ENCODE data around the gene SCAI. TPM values are rescaled to one million over a fixed set of nuclear protein-coding genes. Genes with fewer than 3 reads are reported as not detected.
A peak's percentile ranks its signal among the peaks of the same experiment; 100 is the strongest.
"Not testable (repeated sequence)": the region's sequence is repeated elsewhere in the genome, so short reads cannot be mapped to it uniquely, and the experiment has no call there.

Gene SCAI
- total RNA-seq, 1 donor from 2014 or later, result 14.3 TPM

DNA sequence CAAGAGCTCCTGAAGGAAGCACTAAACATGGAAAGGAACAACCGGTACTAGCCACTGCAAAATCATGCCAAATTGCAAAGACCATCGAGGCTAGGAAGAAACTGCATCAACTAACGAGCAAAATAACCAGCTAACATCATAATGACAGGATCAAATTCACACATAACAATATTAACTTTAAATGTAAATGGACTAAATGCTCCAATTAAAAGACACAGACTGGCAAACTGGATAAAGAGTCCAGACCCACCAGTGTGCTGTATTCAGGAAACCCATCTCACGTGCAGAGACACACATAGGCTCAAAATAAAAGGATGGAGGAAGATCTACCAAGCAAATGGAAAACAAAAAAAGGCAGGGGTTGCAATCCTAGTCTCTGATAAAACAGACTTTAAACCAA is 131.3 kb downstream of the SCAI start:
- not testable (repeated sequence) for DNase-seq

DNA sequence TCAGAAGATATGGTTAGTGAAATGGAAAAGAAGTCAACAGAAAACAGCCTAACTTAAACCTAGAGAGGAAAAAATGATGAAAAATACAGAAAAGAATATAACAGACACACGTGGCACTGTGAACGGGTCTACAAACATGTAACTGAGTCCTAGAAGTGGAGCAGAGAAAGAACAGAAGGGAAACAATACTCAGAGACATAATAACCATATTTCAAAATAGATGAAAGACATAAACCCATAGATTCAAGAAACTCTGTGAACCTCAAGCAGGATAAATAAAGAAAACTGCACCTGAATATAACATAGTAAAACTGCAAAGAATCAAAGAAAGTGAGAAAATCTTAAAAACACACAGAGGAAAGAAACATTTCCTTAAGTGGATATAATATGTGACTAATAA is 134.7 kb downstream of the SCAI start:
- DNase-seq, result no peak

DNA sequence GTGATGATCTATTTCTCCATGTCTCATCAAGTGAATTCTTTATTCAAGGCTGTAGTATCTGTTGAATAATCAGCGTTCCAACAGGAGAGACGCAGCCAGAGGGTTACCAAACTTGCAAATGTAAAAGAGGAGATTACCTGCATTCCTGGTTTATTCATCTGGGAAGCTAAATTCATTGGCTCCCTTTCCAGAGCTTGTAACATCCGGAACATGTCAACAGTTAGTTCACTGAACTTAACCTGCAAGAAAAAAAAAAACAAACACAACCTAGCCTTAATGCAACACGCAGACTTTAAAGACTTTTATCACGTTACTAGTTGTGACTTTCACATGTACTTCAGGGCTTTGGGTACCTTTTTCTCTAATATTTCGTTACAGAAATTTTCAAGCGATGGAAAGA is 140.0 kb downstream of the SCAI start:
- no peak for DNase-seq

DNA sequence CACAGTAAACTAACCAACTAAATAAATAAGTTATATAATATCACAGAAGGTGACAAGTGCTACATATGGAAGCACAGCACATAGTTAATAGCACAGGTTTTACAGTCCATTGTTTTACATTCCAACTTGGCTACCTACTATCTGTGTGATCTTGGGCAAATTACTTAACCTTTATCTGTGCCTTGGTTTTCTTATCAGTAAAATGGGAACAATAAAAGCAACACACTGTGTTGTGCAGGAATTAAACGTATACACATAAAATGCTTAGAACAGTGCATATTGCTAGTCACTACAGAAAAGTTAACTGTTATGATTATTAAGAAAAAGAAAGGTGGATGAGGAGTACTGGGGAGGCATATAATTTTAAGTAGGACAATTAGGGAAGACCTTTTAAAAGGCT is 159.6 kb downstream of the SCAI start:
- no peak for DNase-seq

GRCh38 chr9:124980431-124980830 is 162.9 kb downstream of the SCAI start:
- DNase-seq, result no peak

- DNase-seq, result no peak
Observed at GRCh38 chr9:124975131-124975530, 168.2 kb downstream of the SCAI start.

DNA sequence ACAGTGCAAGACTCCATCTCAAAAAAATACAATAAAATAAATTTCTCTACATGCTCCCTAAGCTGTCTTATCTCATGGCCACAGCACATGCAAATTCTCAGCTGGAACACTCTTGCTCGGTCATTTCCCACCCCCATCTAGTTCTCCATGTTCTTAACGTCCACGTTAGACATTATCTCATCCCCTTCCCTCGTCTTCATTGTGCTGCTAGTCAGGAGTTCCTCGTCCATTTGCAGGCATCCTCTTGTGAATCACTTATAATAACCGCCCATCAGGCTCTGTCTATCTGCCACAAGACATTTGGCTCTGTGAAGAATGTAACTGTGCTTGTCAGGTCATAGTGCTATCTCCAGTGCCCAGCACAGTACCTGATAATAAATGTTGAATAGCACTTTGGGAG is 169.5 kb downstream of the SCAI start:
- DNase-seq, result no peak

GRCh38 chr9:124972241-124972770 is 171.0 kb downstream of the SCAI start:
- no peak for DNase-seq

DNA sequence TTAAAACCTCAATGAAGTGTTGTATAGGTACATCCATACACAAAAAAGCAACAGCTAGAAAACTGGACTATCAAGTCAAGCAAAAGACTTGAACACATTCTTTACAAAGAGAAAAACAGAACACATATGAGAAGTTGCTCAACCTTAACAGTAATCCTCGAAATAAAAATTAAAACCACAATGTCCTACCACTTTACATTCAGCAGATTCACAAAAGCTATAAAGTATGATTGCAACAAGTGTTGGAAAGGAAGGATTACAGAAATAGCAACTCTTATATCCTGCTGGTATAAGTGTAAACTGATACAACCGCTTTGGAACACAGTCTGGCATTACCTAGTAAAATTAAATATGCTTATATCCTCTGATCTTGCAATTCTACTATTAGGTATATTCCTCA is 173.9 kb downstream of the SCAI start:
- no peak for DNase-seq

DNA sequence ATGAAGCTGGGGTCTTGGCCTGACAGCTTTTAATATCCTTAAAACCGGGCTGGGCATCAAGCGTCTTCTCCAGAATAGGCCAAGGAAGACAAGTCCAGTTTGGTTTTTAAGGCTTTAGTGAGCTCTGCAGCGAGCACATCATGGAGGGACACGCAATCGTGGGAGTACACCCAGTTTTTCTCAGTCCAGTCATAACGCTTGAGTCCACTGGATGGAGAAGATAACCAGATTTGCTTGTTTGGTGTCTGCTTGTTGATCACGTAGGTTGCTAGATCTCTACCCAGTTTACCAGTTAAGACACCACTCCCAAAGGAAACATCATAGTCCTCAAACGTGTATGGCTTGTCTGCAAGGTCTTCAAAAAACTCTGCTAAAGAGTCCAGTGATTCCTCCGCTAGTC is 175.1 kb downstream of the SCAI start:
- no peak for DNase-seq

DNA sequence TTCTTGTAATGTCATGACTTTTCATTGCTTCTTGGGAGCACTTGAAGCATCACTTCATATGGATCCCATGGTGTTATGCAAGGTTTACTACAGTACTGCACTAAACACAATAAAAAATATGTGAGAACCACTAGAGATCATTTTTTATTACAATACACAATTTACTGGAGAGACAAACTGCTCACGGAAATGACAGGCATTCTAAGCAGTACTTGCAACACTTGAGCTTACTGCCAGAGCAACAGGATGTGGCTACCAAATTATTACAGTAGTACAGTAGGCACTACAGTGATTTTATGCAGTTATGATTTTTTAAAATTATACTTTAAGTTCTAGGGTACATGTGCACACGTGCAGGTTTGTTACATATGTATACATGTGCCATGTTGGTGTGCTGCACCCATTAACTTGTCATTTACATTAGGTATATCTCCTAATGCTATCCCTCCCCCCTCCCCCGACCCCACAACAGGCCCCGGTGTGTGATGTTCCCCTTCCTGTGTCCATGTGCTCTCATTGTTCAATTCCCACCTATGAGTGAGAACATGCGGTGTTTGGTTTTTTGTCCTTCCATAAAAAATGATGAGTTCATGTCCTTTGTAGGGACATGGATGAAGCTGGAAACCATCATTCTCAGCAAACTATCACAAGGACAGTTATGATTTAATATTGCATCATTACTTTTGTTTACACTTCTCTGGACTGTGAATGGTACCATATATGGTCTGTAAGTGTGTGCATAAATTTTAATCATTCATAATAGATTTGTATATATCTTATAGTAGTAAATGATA is 177.4 kb downstream of the SCAI start:
- DNase-seq, result not testable (repeated sequence)

DNA sequence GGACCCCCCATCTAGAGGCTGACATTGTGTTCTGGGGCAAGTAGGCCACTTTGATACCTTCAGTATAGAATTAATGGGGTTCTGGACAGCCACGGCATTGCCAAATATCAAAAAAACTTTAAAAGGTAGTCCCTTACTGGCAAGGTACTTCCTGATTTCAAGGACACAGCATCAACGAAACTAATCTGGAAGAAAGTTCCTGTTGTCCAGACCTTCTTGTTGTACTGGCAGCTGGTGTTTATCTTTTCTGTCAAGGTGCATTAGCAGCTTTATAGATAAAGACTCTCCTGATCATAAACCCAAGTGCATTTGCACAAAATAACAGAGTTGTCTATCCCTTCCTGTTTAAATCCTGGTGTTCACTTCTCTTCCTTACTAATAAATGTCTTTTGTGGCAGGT is 178.7 kb downstream of the SCAI start:
- DNase-seq, result no peak

- DNase-seq, result no peak
Observed at GRCh38 chr9:124964056-124964455, 179.3 kb downstream of the SCAI start.

DNA sequence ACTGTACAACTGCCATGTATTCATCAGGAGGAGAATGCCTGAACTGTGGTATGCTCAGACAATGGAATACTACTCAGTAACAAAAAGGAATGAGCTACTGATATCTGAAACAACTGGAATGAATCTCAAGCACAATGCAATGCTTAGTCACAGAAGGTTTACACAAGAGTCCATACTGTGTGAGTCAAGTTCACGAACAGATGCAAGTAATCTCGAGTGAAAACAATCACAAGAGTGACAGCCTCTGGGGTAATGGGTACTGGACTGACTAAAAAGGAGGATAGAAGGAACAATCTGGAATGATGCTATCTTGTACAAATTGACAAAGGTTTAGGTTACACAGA is 182.9 kb downstream of the SCAI start:
- DNase-seq, result no peak

DNA sequence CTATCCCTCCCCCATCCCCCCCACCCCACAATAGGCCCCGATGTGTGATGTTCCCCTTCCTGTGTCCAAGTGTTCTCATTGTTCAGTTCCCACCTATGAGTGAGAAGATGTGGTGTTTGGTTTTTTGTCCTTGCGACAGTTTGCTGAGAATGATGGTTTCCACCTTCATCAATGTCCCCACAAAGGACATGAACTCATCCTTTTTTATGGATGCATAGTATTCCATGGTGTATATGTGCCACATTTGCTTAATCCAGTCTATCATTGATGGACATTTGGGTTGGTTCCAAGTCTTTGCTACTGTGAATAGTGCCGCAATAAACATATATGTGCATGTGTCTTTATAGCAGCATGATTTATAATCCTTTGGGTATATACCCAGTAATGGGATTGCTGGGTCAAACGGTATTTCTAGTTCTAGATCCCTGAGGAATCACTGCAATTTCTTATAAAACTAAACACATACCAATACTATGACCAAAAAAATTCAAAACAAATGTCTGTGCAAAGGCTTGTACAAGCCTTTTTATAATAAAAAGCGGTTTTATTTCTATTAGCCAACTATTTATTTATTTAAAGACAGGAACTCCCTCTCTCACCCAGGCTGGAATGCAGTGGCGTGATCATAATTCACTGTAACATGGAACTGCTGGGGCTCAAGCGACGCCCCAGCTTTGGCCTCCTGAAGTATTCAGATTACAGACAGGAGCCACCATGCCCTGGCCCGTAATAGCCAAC is 183.5 kb downstream of the SCAI start:
- DNase-seq, result not testable (repeated sequence)

GRCh38 chr9:124954255-124954654 is 189.1 kb downstream of the SCAI start:
- DNase-seq, result no peak

GRCh38 chr9:124950050-124950718 is 193.1 kb downstream of the SCAI start:
- DNase-seq, result no peak

DNA sequence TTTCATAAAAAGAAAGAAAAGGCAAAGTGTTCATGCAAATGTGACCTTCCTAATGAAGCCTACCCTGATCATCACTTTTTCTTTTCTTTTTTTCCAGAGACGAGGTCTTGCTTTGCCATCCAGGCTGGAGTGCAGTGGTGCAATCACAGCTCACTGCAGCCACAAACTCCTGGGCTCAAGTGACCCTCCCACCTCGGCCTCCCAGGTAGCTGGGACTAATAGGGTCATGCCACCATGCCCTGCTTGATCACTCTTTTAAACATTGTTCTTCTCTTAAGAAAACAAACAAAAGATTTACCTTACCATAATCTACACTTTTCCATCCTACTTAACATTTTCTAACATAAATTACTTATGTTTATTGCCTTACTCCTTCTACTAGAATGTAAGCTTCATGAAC is 193.9 kb downstream of the SCAI start:
- DNase-seq, result no peak

DNA sequence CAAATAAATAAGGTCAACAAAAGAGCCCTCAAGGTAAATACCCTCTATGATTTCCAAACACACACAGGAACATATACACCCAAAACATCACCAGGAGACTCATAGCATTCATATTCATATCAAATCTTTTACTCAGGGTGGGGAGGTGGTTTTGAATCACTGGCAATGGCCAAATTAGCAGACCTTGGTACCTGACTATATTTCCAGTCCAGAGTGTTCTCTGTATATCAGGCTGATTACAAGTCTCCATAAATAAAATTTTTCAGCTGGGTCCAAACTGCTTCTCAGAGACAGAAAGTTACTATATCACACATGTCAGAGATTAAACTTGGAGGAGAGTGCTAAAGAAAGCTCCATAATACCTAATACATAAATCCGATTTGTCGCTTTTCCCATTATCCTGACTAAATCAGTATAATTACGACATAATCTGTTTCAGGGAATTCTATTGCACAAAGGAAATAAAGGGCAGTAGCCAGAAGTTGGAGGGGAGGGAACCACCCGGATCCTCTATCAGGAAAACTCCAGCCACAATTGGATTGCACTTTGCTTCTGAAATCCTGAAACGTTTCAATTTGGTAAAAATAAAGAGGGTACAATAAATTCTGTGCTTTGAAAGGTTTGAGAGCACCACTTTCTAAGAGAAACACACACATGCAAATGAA is 195.5 kb downstream of the SCAI start:
- no peak for DNase-seq

- no peak for DNase-seq
Observed at GRCh38 chr9:124946167-124946566, 197.2 kb downstream of the SCAI start.

DNA sequence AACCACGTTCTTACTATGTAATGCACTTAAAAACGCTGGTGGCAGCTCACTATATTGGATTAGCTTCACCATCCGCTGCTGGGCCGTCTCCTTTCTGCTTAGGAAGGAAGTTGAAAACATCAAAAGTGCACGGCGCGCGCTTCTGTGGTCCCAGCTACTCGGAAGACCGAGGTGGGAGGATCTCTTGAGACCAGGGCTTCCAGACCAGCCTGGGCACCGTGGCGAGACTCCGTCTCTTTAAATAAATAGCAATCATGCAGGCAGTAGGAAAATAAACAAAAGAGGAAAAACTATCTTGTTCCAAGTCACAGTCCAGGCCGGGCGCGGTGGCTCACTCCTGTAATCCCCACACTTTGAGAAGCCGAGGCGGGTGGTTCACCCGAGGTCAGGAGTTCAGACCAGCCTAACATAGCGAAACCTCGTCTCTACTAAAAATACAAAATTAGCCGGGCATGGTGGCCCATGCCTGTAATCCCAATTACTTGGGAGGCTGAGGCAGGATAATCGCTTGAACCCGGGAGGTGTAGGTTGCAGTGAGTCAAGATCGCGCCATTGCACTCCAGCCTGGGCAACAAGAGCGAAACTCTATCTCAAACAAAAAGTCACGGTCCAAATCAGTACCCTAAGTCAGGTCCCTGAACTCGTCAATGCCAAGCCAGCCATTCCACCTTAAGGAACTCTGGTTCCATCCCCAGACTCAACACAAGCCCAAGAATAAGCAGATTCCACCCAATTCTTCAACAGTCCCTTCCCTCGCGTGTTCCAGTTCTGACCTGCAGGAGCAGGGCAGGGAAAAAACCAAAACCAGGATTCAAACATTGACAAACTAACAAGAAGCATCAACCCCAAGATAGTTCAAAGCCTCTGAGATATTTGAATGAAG is 201.4 kb downstream of the SCAI start:
- peak; percentile 3 for DNase-seq
